GM13977 (cell line): ENCODE measurements around the gene LMF2.
"Not testable (repeated sequence)": the region's sequence is repeated elsewhere in the genome, so short reads cannot be mapped to it uniquely, and the experiment has no call there.

Experiments
- DNase-seq: peaks from one replicate; pipeline ENCODE4 v3.0.0; 2012; ENCODE audit warnings: low spot score
- in situ Hi-C: fragments of 300-500 bp; cut with MboI; formaldehyde crosslinking; loops from one replicate; pipeline ENCODE4 v1.12.0; 2022; ENCODE audit warnings: low sequenced_read_pairs, low pct_unique_long_range_greater_than_20kb, mixed read lengths, inconsistent platforms; ENCODE audit not compliant: unreplicated experiment
- TF ChIP-seq, protein P1 (sequence below): IDR thresholded peaks from 2 replicates; pipeline ENCODE4 v1.5.1; 2012; ENCODE audit warnings: mild to moderate bottlenecking, control low read depth; ENCODE audit not compliant: insufficient read depth; ENCODE audit errors: extremely low read depth, missing control alignments

The LMF2 gene

GRCh38 chr22:50522806-50523438, 15.4 kb upstream of the LMF2 start:
- TF ChIP-seq, protein P1, sequence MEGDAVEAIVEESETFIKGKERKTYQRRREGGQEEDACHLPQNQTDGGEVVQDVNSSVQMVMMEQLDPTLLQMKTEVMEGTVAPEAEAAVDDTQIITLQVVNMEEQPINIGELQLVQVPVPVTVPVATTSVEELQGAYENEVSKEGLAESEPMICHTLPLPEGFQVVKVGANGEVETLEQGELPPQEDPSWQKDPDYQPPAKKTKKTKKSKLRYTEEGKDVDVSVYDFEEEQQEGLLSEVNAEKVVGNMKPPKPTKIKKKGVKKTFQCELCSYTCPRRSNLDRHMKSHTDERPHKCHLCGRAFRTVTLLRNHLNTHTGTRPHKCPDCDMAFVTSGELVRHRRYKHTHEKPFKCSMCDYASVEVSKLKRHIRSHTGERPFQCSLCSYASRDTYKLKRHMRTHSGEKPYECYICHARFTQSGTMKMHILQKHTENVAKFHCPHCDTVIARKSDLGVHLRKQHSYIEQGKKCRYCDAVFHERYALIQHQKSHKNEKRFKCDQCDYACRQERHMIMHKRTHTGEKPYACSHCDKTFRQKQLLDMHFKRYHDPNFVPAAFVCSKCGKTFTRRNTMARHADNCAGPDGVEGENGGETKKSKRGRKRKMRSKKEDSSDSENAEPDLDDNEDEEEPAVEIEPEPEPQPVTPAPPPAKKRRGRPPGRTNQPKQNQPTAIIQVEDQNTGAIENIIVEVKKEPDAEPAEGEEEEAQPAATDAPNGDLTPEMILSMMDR, result no peak
- DNase-seq, result no peak
- in situ Hi-C loops, result no loop called here

DNA sequence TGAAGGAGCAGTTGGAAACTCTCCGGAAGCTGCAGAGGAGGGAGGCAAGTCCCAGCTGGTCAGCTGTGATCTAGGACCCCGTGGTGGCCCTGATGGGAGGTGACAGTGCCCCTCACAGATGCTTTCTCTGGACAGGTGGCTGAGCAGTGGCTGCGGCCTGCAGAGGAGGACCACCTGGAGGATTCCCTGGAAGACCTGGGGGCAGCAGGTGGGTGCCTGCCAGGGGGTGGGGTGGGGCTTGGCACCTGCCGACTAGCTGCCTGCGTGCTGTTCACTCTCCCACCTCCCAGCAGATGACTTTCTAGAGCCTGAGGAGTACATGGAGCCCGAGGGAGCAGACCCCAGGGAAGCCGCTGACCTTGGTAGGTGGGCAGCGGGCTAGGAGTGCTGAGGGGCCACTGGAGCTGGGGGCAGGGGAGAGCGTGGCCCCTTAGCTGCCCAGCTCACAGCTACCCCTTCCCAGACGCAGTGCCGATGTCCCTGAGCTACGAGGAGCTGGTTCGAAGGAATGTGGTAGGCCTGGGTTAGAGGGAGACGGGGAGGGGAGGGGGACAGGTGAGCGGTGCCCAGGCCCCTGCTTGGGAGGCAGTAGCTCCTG, 14.8 kb upstream of the LMF2 start:
- in situ Hi-C loops, result no loop called here
- TF ChIP-seq, protein P1, result no peak
- no peak for DNase-seq

GRCh38 chr22:50521710-50522109, 14.2 kb upstream of the LMF2 start:
- TF ChIP-seq, protein P1, result no peak
- no peak for DNase-seq
- in situ Hi-C loops, result no loop called here

GRCh38 chr22:50520826-50521453, 13.4 kb upstream of the LMF2 start:
- TF ChIP-seq, protein P1, result no peak
- in situ Hi-C loops, result no loop called here
- no peak for DNase-seq

GRCh38 chr22:50520184-50520583, 12.7 kb upstream of the LMF2 start:
- DNase-seq, in situ Hi-C loops: not testable (repeated sequence)

GRCh38 chr22:50519151-50519550, 11.6 kb upstream of the LMF2 start:
- DNase-seq, result no peak
- in situ Hi-C loops, result no loop called here
- TF ChIP-seq, protein P1, result no peak

GRCh38 chr22:50518606-50519005, 11.1 kb upstream of the LMF2 start:
- TF ChIP-seq, protein P1, result no peak
- no peak for DNase-seq
- in situ Hi-C loops, result no loop called here
